ENCODE results near the gene MYOT.
"Not testable (repeated sequence)": the region's sequence is repeated elsewhere in the genome, so short reads cannot be mapped to it uniquely, and the experiment has no call there.

MYOT gene, protein sequence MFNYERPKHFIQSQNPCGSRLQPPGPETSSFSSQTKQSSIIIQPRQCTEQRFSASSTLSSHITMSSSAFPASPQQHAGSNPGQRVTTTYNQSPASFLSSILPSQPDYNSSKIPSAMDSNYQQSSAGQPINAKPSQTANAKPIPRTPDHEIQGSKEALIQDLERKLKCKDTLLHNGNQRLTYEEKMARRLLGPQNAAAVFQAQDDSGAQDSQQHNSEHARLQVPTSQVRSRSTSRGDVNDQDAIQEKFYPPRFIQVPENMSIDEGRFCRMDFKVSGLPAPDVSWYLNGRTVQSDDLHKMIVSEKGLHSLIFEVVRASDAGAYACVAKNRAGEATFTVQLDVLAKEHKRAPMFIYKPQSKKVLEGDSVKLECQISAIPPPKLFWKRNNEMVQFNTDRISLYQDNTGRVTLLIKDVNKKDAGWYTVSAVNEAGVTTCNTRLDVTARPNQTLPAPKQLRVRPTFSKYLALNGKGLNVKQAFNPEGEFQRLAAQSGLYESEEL

DNA sequence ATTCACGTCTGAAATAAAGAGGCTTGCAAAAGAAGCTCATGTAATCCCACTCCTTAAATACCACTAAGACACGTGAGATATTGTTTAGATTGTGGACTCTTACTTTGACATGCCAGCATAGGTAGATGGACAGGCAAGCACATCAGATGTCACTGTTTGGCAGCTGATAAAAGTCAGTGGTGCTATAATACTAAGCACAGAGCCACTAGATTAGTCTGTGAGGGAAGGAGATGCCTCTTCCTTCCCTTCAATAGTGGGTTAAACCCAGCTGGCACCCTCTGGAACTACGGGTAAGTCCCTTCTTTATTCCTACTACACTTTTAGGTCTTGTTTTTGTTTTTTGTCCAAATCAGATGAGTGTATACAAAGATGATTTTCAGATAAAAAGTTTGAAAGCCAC is at the start of gene MYOT:
Gene MYOT, plus strand, starts transcription at position 197 of the 400 bp plus-strand sequence. CDS start 2,792 bp downstream, outside the sequence.
- no peak for DNase-seq

DNA sequence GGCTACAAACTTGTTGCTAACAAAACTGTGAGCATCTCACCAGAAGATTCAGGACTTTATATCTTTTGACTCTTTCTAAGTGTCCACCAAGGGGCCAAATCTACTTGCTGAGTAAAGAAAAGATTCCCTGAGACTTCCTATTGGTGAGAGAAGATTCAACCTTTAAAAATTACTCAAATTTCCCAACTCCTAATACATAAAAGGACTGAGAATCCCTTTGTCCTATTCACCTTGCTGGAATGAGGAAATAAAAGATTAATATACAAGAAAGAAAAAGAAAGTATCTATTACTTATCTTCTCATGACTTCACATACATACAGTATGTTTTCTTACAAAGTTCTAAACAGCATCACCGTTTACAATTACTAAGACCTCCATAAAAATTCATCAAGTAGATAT is 47.9 kb upstream of the MYOT start:
- no peak for DNase-seq

DNA sequence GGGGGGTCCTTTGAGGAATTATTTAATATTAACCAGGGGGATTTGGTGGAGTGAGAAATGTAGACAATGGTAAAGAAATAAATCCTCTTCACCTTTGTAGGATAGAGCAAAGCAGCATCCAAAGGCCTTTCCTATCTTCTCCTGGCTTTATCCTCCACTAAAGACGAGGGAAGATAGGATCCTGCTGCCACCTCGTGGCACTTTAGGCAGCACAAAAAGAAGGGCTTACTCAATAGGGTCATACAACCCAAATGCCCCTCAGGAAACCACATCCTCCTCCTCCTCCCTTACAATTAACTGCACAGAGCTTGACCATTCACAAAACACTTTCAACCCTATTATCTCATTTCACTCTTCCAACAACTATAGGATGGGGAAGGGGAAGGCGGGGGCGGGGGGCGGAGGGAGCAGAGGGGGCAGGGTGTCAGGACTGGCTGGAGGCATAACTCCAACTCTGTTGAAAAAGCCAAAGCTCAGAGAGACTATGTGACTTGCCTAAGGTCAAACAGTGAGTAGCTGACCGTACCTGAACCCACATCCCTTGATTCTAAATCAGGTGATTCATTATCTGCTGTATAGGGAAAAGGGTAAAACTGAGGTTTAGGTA is 45.4 kb upstream of the MYOT start:
- DNase-seq, result peak; percentile 47

DNA sequence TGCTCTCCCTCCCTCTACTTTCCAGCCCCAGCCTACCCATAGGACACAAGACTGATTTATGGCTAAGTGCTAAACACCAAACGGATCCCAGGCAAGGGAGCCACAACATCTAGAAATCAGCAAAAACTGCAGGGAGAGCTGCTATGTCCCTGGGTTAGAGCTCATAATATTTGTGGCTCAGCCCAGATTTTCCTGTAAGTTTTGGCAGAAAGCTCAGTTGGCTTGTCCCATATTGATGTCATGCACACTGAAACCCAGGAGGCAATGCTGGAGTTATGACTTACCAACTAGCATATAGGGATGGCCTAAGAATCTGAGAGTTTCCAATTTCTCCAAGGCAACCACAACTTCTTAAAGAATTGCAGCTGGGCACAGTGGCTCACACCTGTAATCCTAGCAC is 44.7 kb upstream of the MYOT start:
- DNase-seq, result no peak

DNA sequence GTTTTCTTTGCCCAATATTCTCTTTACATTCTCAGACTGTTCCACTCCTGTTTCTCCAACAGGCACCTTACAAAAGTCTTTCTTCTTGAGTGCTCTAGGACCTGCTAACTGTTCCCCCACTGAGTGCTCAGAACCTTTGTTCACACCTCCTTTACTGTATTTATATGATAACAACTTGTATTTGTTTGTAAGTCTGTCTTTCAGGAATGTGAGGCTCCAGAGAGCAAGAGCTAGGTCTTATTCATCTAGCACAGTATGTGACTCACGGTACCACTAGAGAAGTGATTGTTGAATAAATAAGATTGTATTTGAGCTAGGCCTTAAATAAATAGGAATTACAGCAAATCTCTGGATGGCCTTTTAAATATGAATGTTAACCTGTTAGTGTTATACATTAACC is 42.5 kb upstream of the MYOT start:
- DNase-seq, result no peak

DNA sequence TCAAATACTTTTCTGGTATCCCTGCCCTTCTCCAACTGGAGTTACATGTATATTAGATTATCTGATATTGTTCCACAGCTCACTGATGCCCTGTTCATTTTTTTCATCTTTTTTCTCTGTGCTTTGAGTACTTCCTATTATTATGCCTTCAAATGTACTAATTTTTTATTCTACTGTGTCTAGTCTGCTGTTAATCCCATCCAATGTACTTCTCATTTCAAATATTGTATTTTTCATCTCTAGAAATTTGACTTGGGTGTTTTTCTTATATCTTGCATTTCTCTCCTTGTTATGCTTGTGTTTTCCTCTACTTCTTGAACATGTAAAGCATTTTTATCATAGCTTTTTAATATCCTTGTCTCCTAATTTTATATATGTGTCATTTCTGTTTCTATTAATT is 41.6 kb upstream of the MYOT start:
- no peak for DNase-seq

DNA sequence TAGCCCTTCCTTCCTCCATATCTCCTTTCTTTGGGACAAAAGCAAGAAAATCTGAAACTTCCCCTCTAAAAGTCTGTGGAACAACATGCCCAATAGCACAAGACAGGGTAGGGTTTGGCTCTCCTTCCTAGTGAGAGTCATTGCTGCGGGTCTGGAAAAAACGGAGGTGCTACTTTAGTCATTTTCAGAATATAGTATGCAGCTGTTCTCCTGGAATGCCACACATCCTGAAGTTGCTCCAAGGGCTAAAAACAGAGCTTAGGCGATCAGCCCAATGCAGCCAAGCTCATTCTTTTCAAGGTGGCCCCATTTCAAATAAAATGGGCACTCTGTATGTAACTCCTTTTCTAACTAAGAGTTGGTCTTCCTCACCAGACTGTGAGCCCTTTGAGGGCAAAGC is 39.5 kb upstream of the MYOT start:
- DNase-seq, result peak; percentile 43

DNA sequence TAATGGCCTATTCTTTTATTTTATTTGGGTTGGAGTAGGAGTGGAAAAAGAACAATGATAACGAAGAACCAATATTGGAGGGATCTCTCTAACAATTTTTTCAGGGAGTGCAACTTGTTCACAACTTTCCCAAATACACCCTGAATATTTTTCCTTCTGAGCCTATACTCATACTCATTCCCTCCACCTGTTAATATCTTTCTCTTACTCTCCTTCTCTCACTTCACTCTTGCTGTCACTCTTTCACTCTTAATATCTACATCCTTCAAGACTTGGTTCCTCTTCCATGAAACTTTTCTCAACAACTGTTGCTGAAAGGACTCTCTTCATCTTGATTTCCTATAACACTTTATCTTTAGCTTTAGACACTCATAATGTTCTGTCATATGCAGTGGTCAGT is 39.0 kb upstream of the MYOT start:
- no peak for DNase-seq

DNA sequence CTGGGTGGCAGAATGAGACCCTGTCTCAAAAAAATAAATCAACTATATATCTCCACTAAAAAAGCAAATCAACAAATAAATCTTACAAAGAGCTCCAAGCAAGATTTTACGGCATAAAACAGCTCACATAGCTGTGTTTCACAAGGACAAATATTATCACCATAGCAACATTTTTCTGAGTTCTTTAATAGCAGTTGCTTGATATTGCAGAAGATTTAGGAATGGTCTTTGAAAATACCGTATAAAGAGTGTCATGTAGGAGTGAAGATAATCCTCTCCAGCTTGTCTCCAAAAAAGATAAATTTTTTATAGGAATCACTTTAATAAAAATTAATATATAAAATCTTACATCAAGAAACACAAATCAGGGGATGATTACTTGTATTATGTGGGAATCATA is 36.6 kb upstream of the MYOT start:
- no peak for DNase-seq

DNA sequence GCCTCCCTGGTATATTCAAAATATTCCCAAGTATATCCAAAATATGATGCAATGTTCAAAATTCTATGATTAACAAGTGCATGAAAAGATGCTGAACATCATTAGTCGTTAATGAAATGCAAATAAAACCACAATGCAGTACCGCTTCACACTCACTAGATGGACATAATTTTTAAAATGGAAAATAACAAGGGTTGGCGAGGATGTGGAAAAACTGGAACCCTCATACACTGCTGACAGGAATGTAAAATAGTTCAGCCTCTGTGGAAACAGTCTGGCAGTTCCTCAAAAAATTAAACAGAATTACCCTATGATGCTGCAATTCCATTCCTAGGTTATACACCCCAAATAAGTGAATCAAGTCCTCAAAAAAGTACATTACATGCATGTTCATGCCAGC is 36.1 kb upstream of the MYOT start:
- DNase-seq, result no peak

DNA sequence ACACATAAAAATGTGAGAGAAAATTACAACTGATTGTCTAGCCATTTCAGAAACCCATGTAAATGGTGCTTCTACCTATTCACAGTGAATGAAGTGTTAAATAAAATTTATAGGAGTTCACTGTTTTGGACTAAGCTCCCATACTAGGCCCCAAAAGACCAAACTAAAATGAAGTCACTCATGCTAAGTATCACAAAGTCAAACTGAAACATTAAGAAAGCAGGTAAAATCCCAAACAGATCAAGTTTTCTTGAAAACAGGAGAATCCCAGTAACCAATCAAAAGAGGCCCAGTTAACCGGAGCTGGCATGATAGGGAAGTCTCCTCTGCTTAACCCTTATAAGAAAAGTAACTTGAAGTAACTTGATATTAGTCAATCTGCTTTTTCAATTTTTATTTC is 35.2 kb upstream of the MYOT start:
- no peak for DNase-seq

DNA sequence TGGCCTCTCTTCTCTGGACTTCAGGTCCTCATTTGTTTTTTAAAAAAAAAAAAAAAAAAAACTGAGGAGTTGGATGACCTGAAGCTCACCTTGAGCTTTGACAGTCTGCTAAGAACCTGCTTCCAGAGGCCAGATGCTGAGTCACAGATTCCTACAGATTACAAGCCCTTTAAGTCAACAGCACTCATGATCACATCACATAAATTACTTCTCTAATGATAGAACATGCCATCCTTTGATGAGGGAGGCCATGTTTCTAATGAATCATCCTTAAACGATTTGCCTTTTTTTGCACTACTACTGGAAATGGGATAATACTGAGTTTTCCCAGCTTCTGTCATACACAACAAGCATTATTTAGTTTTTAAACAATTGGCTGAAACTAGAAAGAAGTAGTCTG is 34.2 kb upstream of the MYOT start:
- DNase-seq, result no peak

DNA sequence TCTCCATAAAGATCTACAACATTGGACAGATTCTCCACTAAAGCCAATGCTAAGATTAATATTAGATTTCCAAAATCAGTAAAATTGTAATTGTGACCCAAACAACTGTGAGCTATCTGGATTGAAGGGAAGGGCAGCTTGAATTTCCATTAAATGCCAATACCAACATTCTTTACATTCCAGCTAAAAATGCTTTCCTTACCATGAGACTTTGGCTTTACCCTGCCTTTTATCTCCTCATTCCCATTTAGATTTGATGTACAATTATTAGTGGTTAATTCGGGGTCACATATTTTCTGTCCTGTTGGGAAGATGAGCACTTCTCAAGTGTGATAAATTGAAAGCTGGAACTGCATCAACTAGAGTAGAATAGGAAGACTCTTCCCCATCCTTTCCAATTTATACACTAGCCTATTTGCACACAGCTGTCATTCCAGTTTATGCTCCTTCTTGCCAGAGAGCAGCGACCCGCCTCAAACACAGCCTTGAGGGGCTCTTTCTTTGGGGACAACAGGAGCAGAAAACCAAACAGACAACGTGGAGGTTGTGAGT is 33.1 kb upstream of the MYOT start:
- DNase-seq, result no peak

DNA sequence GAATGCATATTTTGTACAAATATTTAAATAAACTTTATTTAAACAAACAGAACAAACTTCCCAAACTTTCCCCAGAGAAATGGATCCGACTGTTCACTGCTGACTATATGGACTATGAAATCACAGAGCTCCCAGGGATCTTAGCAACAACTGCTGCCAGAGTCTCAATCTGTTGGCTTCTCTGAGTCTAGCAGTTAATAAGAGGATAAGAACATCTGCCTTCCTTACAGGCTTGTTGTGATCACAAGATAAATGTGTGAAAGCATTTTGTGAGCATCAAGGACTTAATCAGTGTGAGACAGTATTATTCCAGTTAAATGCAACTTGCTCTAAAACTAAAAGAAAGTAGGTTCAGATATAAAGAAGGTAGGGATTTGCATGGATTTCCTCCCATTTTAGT is 31.4 kb upstream of the MYOT start:
- DNase-seq, result no peak

DNA sequence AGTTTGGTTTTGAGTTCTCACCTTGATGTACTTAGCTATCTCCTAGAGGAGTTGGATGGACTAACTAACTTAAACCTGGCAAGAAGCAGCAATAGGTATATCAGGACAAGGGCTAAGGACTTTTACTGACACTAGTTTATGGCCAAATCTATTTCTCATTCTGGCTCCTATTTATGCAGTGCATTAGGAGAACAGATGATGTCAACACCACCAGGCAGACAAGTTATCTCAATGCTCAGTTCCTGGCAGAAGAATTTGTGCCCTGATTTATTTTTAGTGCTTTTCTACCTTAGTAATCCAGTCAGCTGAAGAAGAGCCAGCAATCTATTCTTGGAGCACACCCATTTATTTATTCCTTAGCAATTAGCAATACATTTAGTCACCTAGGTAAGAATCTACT is 30.7 kb upstream of the MYOT start:
- no peak for DNase-seq

DNA sequence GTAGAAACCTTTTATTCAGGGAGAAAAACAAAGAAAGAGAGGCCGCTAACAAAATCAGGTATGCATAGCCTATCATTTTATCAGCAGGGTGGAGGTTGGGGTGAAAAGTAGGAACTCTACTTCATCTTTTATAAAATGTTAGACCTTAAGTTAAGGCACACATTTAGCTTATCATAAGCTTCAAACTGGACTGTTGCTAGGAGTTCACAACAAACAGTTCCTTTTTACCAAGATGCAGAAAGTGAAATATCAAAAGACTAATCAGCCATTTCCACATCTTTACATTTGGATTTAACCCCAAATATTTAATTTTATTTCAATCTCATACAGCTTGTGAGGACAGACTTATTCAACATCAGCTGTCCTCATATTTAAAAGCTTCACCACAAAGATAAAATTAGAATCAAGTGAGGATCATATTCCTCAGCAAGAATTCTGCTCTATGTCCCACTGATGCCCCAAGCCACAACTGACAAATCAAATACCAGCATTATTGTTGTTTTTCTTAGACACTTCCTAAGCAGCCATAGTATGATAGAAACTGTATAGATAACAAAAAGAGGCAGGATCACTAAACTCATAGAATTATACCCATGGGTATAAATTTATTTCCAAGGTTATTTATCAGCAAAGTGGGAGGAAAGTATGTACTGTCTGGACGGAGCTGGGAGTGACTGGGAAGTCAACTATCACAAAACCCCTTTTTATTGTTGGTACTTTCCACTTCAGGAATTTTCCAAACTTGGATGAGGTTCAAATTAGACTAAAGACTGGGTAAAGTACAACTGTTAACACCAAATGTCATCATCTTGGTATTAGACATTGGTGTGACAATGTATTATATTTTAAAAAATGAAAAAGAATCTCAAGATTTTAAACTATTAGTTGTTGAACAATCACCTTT is 29.9 kb upstream of the MYOT start:
- no peak for DNase-seq

DNA sequence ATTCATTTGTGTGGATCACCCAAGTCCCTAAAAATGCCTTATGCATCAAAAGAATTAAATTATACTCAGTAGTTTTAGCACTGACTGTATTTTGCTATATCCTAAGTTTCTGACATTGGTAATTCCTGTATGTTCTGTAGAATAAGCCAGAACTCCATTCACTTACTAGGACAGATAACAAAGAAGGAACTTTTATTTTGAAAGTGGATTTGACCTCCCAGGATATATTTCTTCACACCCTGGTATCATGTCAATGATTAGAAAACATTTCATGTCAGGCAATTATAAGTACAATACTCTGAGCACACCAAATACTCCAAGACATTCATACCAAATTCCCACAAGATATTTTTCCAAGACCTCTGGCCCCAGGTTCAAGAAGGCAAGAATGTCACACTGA is 28.7 kb upstream of the MYOT start:
- DNase-seq, result no peak

DNA sequence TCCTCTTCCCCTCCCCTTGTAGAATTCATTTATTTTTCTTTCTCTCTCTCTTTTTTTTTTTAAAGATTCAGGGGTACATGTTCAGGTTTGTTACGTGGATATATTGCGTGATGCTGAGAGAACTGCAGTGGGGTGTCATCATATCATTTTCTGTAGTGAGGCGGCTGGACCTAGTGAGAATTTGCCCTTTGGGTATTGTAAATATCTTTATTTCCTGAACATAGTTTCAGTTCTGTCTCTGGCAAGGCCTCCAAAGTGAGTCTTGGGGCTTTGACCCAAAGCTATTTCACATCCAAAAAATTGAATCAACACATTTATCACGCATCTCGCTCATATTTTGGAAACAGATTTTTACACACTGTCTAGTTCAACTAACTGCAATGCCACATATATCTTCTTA is 25.4 kb upstream of the MYOT start:
- DNase-seq, result no peak

DNA sequence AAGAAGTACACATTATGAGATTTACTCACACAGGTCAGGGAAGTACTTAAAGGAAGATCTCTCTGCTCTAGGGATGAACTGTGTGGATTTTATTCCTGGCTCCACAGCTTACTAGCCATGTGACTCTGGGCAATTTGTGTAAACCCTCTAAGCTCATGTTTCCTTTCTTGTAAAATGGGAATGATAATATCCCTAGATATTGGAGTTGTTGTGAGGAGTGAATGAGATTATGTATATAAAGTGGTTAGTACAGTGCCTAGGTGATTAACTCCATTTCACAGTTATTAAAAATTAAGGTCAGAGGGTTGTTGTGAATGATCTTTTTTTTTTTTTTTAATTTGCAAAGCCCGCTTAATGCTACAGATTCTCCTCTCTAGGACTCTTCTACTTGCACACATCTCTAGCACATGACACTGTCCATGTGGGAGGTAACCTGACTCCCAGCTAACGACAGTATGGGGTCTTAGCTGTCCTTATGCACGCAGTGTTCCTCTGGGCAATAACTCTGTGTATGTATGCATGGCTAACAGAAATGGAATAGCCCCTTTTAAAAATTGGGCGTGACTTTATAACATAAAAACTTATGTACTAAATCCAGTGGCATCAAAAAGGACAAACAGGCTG is 23.9 kb upstream of the MYOT start:
- no peak for DNase-seq

DNA sequence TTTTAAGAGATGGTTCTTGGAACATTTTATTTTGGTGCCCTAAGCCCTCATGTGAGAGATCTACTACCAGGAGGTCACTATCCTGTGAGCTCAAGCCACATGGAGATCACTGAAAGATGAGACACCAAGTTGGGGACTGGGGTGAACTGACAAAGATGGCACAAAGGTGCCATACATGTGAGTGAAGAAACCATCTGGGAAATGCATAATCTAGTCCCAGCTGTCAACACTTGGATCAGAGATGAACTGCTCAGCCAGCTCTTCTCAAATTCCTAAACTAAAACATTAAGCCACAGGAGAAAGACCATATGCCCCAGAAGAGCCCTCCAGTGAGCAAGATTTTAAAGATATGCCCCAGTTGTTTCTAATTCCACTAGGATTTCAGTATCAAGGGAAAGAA is 22.2 kb upstream of the MYOT start:
- no peak for DNase-seq

DNA sequence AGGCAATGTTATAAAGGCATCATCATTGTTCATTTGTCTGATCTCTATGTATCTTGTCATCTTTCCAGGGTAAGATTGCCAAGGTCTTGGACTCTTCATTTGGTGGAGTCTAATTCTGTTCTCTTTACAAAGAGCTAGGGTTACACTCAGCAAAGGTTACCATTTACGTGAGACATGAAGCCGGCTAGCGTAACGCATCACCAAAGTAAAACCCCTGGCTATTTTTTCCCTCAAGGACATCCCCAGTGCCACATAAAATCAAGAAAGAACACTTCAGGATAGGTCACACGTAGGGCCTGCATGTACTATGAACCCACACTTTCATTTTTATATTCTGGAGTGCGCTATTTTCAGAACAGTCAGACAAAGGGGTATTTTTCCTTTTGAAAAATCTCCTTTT is 20.0 kb upstream of the MYOT start:
- DNase-seq, result no peak

DNA sequence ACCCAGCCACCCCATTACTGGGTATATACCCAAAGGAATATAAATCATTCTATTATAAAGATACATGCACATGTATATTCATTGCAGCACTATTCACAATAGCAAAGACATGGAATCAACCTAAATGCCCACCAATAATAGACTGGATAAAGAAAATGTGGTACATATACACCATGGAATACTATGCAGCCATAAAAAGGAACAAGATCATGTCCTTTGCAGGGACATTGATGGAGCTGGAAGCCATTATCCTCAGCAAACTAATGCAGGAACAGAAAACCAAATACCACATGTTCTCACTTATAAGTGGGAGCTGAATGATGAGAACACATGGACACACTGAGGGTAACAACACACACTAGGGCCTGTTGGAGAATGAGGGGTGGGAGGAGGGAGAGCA is 14.5 kb upstream of the MYOT start:
- DNase-seq, result not testable (repeated sequence)

DNA sequence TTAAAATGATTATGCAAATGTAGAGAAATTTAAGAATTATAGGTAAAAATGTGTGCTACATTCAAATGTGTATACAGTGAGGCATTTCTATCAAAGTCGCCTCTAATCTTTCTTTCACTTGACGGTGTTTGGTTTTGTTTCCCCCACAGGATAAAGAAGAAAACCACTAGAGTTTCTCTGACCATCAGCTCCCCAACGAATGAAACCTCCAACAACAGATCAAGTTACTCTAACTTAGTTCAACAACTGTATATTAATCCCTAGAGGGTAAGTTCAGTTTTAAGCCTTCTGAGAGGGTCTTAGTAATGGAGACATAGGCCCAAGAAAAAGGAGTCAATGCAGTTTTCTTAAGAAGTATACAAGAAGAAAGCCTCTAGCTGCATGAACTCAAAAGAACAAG is 11.5 kb upstream of the MYOT start:
- DNase-seq, result no peak

All from right forelimb (tissue), 1 donor.